Measurements from ENCODE around the gene AAMP.

- TF ChIP-seq GATA2 (IDR thresholded peaks at IDR 0.05; ENCODE audit: low read depth, low read length) (no peak), GATA3 (IDR thresholded peaks at IDR 0.05; ENCODE audit: low read depth, low read length) (no peak)
Observed at GRCh38 chr2:218298314-218298875, 28.5 kb upstream of the AAMP start.
